ENCODE data around the gene LASP1. TPM values are rescaled to one million over a fixed set of nuclear protein-coding genes. Genes with fewer than 3 reads are reported as not detected.

LASP1 gene
- total RNA-seq, 1 experiment from 2014 or later, result 78.3 TPM

DNA sequence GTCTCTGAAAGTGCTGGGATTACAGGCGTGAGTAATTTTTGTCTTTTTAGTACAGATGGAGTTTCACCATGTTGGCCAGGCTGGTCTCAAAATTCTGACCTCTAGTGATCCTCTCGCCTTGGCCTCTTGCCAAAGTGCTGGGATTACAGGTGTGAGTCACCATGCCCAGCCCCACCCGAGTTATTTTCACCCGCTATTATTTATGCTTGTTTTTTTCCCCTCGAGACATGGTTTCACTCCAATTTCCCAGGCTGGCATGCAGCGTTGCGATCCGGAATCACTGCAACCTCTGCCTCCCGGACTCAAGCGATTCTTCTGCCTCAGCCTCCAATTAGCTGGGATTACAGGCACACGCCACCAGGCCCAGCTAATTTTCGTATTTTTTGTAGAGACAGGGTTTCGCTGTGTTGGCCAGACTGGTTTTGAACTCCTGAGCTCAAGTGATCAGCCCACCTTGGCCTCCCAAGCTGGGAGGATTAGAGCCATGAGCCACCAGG is 25.5 kb upstream of the LASP1 start:
- H3K4me3 ChIP-seq (ENCODE audit: low read depth, low read length, poor library complexity, severe bottlenecking), result no peak overlapping the region
- H3K27me3 ChIP-seq (replicated peaks; ENCODE audit: insufficient read depth, low read depth, low read length, poor library complexity), result no peaks in the 10 kb centered on the region
- ChIA-PET POLR2A (ENCODE audit: low non-redundant PET) (interaction anchor here (0.5 kb wide), 1 partner anchor 138 kb away, joined by 4 read pairs; no protein-coding TSS in a partner anchor), CTCF (no interaction called here)
- TF ChIP-seq, protein P1, sequence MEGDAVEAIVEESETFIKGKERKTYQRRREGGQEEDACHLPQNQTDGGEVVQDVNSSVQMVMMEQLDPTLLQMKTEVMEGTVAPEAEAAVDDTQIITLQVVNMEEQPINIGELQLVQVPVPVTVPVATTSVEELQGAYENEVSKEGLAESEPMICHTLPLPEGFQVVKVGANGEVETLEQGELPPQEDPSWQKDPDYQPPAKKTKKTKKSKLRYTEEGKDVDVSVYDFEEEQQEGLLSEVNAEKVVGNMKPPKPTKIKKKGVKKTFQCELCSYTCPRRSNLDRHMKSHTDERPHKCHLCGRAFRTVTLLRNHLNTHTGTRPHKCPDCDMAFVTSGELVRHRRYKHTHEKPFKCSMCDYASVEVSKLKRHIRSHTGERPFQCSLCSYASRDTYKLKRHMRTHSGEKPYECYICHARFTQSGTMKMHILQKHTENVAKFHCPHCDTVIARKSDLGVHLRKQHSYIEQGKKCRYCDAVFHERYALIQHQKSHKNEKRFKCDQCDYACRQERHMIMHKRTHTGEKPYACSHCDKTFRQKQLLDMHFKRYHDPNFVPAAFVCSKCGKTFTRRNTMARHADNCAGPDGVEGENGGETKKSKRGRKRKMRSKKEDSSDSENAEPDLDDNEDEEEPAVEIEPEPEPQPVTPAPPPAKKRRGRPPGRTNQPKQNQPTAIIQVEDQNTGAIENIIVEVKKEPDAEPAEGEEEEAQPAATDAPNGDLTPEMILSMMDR (conservative IDR thresholded peaks at IDR 0.05; ENCODE audit: low read depth, low read length), result no peak
- TF ChIP-seq EZH2 (IDR thresholded peaks at IDR 0.05; ENCODE audit: borderline replicate concordance, low read depth, low read length, poor library complexity, severe bottlenecking), result no peak
- no peak overlapping the region for H3K27ac ChIP-seq (ENCODE audit: low read depth, low read length, poor library complexity, severe bottlenecking)
- no peaks in the 10 kb centered on the region for H3K9me3 ChIP-seq (ENCODE audit: low read depth, low read length, poor library complexity, severe bottlenecking)
- H3K4me1 ChIP-seq (ENCODE audit: insufficient read depth, low read length, poor library complexity, severe bottlenecking), result no peaks in the 10 kb centered on the region
- H3K36me3 ChIP-seq (ENCODE audit: insufficient read depth, low read length, poor library complexity, severe bottlenecking), result peaks cover 20% of the 10 kb centered on the region
- DNase-seq (ENCODE audit: low spot score), result no peak
- BruUV-seq (replicated peaks), result no TSS peak
- intact Hi-C loops (cut with micrococcal nuclease; ENCODE audit: unreplicated experiment), result no loop called here

DNA sequence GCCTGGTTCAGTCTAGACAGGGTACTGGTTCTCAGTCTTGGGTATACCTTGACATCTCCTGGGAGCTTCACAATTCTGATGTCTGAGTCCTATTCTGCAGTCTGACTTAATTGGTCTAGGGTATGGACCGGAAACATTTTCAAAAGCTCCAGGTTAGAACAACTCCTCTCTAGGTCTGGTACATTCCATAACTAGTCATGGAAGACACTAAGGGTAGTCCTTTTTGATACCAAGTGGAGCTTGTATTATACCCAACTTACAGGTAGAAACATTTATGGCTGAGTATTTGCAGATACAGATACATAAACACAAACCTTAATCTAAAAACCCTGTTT is 21.3 kb upstream of the LASP1 start:
- CTCF ChIA-PET, result no interaction called here
- H3K9me3 ChIP-seq (ENCODE audit: low read depth, low read length, poor library complexity, severe bottlenecking), result no peaks in the 10 kb centered on the region
- no peak overlapping the region for H3K4me3 ChIP-seq (ENCODE audit: low read depth, low read length, poor library complexity, severe bottlenecking)
- H3K36me3 ChIP-seq (ENCODE audit: insufficient read depth, low read length, poor library complexity, severe bottlenecking), result peaks cover 58% of the 10 kb centered on the region
- POLR2A ChIA-PET (ENCODE audit: low non-redundant PET), result interaction anchor here (0.6 kb wide), 1 partner anchor 171 kb away, joined by 3 read pairs; no protein-coding TSS in a partner anchor
- TF ChIP-seq EZH2 (IDR thresholded peaks at IDR 0.05; ENCODE audit: borderline replicate concordance, low read depth, low read length, poor library complexity, severe bottlenecking), result no peak
- TF ChIP-seq, protein P1 (conservative IDR thresholded peaks at IDR 0.05; ENCODE audit: low read depth, low read length), result no peak
- no peaks in the 10 kb centered on the region for H3K27me3 ChIP-seq (replicated peaks; ENCODE audit: insufficient read depth, low read depth, low read length, poor library complexity)
- no TSS peak for BruUV-seq (replicated peaks)
- no peak for DNase-seq (ENCODE audit: low spot score)
- intact Hi-C loops (cut with micrococcal nuclease; ENCODE audit: unreplicated experiment), result no loop called here
- H3K4me1 ChIP-seq (ENCODE audit: insufficient read depth, low read length, poor library complexity, severe bottlenecking), result no peaks in the 10 kb centered on the region
- H3K27ac ChIP-seq (ENCODE audit: low read depth, low read length, poor library complexity, severe bottlenecking), result no peak overlapping the region

DNA sequence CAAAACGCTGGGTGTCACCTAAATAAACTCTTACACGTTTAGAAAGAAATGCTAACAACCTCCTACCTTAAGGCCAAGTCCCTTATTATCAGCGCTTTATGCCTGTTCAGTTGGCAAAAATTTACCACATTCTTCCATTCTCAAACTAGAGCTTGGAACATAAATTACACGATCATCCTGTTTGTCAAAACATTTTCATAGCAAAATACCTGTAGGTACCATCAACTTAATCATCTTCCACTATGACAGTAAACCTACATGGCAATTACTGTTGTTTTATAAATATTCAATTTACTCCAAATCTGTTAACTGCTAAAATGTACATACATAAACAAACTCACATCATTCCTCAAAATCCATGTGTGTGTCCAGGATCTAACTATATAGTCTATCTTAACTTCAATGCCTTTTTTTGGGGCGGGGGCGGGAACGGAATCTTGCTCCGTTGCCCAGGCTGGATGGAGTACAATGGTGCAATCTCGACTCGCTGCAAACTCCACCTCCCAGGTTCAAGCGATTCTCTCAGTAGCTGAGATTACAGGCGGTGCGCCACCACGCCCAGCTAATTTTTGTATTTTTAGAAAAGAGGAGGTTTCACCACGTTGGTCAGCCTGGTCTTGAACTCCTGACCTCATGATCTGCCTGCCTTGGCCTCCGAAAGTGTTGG is 20.8 kb upstream of the LASP1 start:
- ChIA-PET CTCF (no interaction called here), POLR2A (ENCODE audit: low non-redundant PET) (no interaction called here)
- H3K4me3 ChIP-seq (ENCODE audit: low read depth, low read length, poor library complexity, severe bottlenecking), result no peak overlapping the region
- TF ChIP-seq, protein P1 (conservative IDR thresholded peaks at IDR 0.05; ENCODE audit: low read depth, low read length), result no peak
- no peak for TF ChIP-seq EZH2 (IDR thresholded peaks at IDR 0.05; ENCODE audit: borderline replicate concordance, low read depth, low read length, poor library complexity, severe bottlenecking)
- no TSS peak for BruUV-seq (replicated peaks)
- no peak for DNase-seq (ENCODE audit: low spot score)
- intact Hi-C loops (cut with micrococcal nuclease; ENCODE audit: unreplicated experiment), result no loop called here
- H3K9me3 ChIP-seq (ENCODE audit: low read depth, low read length, poor library complexity, severe bottlenecking), result no peaks in the 10 kb centered on the region
- H3K36me3 ChIP-seq (ENCODE audit: insufficient read depth, low read length, poor library complexity, severe bottlenecking), result peaks cover 58% of the 10 kb centered on the region
- no peaks in the 10 kb centered on the region for H3K27me3 ChIP-seq (replicated peaks; ENCODE audit: insufficient read depth, low read depth, low read length, poor library complexity)
- H3K4me1 ChIP-seq (ENCODE audit: insufficient read depth, low read length, poor library complexity, severe bottlenecking), result no peaks in the 10 kb centered on the region
- H3K27ac ChIP-seq (ENCODE audit: low read depth, low read length, poor library complexity, severe bottlenecking), result no peak overlapping the region
